Adrenal gland (tissue), 5 donors: Measurements from ENCODE around the gene ITGA11.

ENCODE experiments used
- CTCF ChIP-seq, 6 experiments: fragments of 450-650 bp in 4 of 6; fragments of 200-600 bp in 2 of 6; sonication (generic) in 1 of 6; IDR thresholded peaks; 1 replicate in 5 of 6; 2 replicates in 1 of 6; pipeline versions ENCODE4 v1.5.1 to v1.8.0; 2016 to 2021; ENCODE audit warnings: antibody characterized with exemption in 6 of 6, mild to moderate bottlenecking in 2 of 6, moderate library complexity in 1 of 6
- POLR2A ChIP-seq, 2 donors: fragments of 450-650 bp; IDR thresholded peaks; one replicate each; pipeline ENCODE4 v1.6.1; 2017; ENCODE audit warnings: antibody characterized with exemption in 2 of 2, mild to moderate bottlenecking in 2 of 2, moderate library complexity in 1 of 2
- donor health status: DM: no; HTN: no; CAD: no.

DNA sequence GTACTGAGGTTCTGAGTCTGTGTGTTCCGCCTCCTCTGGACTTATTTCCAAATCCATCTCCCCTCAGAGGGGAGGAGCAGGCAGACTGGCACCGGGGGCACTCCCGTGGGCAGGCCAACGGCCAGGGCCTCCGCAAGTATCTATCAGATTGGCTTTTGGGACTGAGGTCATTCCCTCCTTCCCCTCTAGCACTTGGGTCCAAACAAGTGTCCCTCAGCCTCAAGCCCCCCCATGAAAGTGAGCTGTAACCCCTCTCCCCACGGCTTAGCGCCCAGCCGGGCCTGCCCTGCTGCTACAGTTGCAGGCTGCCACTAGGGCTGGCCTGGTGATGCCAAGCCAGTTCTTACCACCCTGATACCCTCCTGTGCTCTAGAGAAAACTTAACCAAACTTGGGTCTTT, 17.4 kb downstream of the ITGA11 start:
- no peak for TF ChIP-seq CTCF (IDR thresholded peaks at IDR 0.05)
- TF ChIP-seq POLR2A (IDR thresholded peaks at IDR 0.05): no peak
